ENCODE data around the gene PIEZO2. TPM values are rescaled to one million over a fixed set of nuclear protein-coding genes. Genes with fewer than 3 reads are reported as not detected.

Gene PIEZO2
- total RNA-seq, 1 experiment from 2014 or later = 10.7 TPM

DNA sequence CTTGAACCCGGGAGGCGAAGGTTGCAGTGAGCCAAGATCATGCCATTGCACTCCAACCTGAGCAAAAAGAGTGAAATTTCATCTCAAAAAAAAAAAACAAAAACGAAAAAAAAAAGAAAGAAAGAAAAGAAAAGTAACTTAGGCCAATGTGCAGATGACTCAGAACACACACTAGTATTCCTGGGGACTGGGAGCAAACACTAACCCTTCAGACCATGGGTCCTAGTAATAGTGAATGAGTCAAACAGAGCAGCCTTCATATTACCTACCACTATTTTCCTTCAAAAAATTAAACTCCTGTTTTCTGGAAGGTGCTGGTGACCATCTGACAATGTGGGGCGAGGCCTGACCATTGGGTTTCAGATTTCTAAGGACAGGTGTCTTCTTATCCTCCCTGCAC lies 253.4 kb downstream of the PIEZO2 start (continued):
- TF ChIP-seq, protein P1, sequence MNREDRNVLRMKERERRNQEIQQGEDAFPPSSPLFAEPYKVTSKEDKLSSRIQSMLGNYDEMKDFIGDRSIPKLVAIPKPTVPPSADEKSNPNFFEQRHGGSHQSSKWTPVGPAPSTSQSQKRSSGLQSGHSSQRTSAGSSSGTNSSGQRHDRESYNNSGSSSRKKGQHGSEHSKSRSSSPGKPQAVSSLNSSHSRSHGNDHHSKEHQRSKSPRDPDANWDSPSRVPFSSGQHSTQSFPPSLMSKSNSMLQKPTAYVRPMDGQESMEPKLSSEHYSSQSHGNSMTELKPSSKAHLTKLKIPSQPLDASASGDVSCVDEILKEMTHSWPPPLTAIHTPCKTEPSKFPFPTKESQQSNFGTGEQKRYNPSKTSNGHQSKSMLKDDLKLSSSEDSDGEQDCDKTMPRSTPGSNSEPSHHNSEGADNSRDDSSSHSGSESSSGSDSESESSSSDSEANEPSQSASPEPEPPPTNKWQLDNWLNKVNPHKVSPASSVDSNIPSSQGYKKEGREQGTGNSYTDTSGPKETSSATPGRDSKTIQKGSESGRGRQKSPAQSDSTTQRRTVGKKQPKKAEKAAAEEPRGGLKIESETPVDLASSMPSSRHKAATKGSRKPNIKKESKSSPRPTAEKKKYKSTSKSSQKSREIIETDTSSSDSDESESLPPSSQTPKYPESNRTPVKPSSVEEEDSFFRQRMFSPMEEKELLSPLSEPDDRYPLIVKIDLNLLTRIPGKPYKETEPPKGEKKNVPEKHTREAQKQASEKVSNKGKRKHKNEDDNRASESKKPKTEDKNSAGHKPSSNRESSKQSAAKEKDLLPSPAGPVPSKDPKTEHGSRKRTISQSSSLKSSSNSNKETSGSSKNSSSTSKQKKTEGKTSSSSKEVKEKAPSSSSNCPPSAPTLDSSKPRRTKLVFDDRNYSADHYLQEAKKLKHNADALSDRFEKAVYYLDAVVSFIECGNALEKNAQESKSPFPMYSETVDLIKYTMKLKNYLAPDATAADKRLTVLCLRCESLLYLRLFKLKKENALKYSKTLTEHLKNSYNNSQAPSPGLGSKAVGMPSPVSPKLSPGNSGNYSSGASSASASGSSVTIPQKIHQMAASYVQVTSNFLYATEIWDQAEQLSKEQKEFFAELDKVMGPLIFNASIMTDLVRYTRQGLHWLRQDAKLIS (CRISPR knock-in tag; IDR thresholded peaks at IDR 0.05; ENCODE audit: borderline replicate concordance) = no peak
- TF ChIP-seq, protein P2, sequence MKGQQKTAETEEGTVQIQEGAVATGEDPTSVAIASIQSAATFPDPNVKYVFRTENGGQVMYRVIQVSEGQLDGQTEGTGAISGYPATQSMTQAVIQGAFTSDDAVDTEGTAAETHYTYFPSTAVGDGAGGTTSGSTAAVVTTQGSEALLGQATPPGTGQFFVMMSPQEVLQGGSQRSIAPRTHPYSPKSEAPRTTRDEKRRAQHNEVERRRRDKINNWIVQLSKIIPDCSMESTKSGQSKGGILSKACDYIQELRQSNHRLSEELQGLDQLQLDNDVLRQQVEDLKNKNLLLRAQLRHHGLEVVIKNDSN (CRISPR knock-in tag; IDR thresholded peaks at IDR 0.05) = no peak
- TF ChIP-seq, protein P3, sequence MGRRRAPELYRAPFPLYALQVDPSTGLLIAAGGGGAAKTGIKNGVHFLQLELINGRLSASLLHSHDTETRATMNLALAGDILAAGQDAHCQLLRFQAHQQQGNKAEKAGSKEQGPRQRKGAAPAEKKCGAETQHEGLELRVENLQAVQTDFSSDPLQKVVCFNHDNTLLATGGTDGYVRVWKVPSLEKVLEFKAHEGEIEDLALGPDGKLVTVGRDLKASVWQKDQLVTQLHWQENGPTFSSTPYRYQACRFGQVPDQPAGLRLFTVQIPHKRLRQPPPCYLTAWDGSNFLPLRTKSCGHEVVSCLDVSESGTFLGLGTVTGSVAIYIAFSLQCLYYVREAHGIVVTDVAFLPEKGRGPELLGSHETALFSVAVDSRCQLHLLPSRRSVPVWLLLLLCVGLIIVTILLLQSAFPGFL (CRISPR knock-in tag; IDR thresholded peaks at IDR 0.05; ENCODE audit: borderline replicate concordance) = no peak

GRCh38 chr18:10894501-10894900 lies 254.9 kb downstream of the PIEZO2 start:
- TF ChIP-seq NR2C2 (CRISPR knock-in tag; IDR thresholded peaks at IDR 0.05) (no peak), TCF7 (CRISPR knock-in tag; IDR thresholded peaks at IDR 0.05; ENCODE audit: low read depth) (no peak), ETV6 (CRISPR knock-in tag; IDR thresholded peaks at IDR 0.05) (no peak)
- TF ChIP-seq, protein P4, sequence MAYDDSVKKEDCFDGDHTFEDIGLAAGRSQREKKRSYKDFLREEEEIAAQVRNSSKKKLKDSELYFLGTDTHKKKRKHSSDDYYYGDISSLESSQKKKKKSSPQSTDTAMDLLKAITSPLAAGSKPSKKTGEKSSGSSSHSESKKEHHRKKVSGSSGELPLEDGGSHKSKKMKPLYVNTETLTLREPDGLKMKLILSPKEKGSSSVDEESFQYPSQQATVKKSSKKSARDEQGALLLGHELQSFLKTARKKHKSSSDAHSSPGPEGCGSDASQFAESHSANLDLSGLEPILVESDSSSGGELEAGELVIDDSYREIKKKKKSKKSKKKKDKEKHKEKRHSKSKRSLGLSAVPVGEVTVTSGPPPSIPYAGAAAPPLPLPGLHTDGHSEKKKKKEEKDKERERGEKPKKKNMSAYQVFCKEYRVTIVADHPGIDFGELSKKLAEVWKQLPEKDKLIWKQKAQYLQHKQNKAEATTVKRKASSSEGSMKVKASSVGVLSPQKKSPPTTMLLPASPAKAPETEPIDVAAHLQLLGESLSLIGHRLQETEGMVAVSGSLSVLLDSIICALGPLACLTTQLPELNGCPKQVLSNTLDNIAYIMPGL (CRISPR knock-in tag; IDR thresholded peaks at IDR 0.05) = no peak
- Mint-ChIP-seq H3K9me3 (no peaks in the 10 kb centered on the region), H3K27ac (no peak overlapping the region; the same call in 1 of the 2 replicates), H3K4me3 (no peak overlapping the region), H3K27me3 (ENCODE audit: low read depth) (no peaks in the 10 kb centered on the region), H3K36me3 (no peaks in the 10 kb centered on the region), H3K4me1 (peaks cover 8% of the 10 kb centered on the region)
- DNase-seq (ENCODE audit: low spot score) (no peak), ATAC-seq (no peak)
- ChIA-PET CTCF (interaction anchor here (1.0 kb wide), 1 partner anchor 43 kb away, joined by 3 read pairs; no protein-coding TSS in a partner anchor), POLR2A (interaction anchor here (0.6 kb wide), 1 partner anchor 12 kb away, joined by 3 read pairs; no protein-coding TSS in a partner anchor)

GRCh38 chr18:10893761-10894160 lies 255.6 kb downstream of the PIEZO2 start:
- ATAC-seq = no peak
- no peak overlapping the region for H3K27ac Mint-ChIP-seq
- ChIA-PET CTCF (no interaction called here), POLR2A (no interaction called here)
- H3K27me3 Mint-ChIP-seq (ENCODE audit: low read depth) = no peaks in the 10 kb centered on the region
- H3K36me3 Mint-ChIP-seq = no peaks in the 10 kb centered on the region
- TF ChIP-seq NFYB (CRISPR knock-in tag; conservative IDR thresholded peaks at IDR 0.05; ENCODE audit: low read depth) (no peak), SMAD4 (CRISPR knock-in tag; IDR thresholded peaks at IDR 0.05) (no peak), ELF4 (CRISPR knock-in tag; IDR thresholded peaks at IDR 0.05; ENCODE audit: low read depth) (no peak), MLX (CRISPR knock-in tag; IDR thresholded peaks at IDR 0.05) (no peak), TP53 (CRISPR knock-in tag; IDR thresholded peaks at IDR 0.05) (no peak), HMGA2 (CRISPR knock-in tag; IDR thresholded peaks at IDR 0.05) (no peak), ZNF317 (CRISPR knock-in tag; IDR thresholded peaks at IDR 0.05; ENCODE audit: borderline replicate concordance, low read depth) (no peak), ZNF138 (CRISPR knock-in tag; conservative IDR thresholded peaks at IDR 0.05) (no peak), E2F5 (CRISPR knock-in tag; IDR thresholded peaks at IDR 0.05) (no peak)
- TF ChIP-seq, protein P2 (CRISPR knock-in tag; IDR thresholded peaks at IDR 0.05) = no peak
- TF ChIP-seq, protein P5, sequence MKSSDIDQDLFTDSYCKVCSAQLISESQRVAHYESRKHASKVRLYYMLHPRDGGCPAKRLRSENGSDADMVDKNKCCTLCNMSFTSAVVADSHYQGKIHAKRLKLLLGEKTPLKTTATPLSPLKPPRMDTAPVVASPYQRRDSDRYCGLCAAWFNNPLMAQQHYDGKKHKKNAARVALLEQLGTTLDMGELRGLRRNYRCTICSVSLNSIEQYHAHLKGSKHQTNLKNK (CRISPR knock-in tag; IDR thresholded peaks at IDR 0.05) = no peak
- TF ChIP-seq, protein P6, sequence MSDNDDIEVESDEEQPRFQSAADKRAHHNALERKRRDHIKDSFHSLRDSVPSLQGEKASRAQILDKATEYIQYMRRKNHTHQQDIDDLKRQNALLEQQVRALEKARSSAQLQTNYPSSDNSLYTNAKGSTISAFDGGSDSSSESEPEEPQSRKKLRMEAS (CRISPR knock-in tag; IDR thresholded peaks at IDR 0.05) = no peak
- TF ChIP-seq, protein P3 (CRISPR knock-in tag; IDR thresholded peaks at IDR 0.05; ENCODE audit: borderline replicate concordance) = no peak
- TF ChIP-seq, protein P4 (CRISPR knock-in tag; IDR thresholded peaks at IDR 0.05) = no peak
- DNase-seq (ENCODE audit: low spot score) = no peak
- no peaks in the 10 kb centered on the region for H3K9me3 Mint-ChIP-seq
- no peak overlapping the region for H3K4me3 Mint-ChIP-seq
- peaks cover 8% of the 10 kb centered on the region for H3K4me1 Mint-ChIP-seq
